Endothelial cell of umbilical vein (primary cell): ENCODE results near the gene USP27X. TPM values are rescaled to one million over a fixed set of nuclear protein-coding genes. Genes with fewer than 3 reads are reported as not detected.

Experiments
- BruUV-seq: library from RNA; stranded (reverse); fragments of 400-500 nt; replicated peaks from 2 replicates; lab custom pipeline; 2021; lab: Mats Ljungman, UMichigan
- CTCF ChIA-PET: fragments of 300-600, 350-600 bp; sonication (Branson Sonifier 250); formaldehyde crosslinking; loops from one replicate; lab custom pipeline; 2021; ENCODE audit warnings: antibody characterized with exemption, inconsistent platforms; lab: Charles Lee
- POLR2A ChIA-PET: fragments of 300-600, 350-600 bp; sonication (Branson Sonifier 250); formaldehyde crosslinking; loops from one replicate; lab custom pipeline; 2021; ENCODE audit warnings: antibody characterized with exemption, inconsistent platforms; lab: Charles Lee
- DNase-seq: peaks from one replicate; pipeline ENCODE4 v3.0.0-alpha.2; 2011; ENCODE audit warnings: low read depth, low spot score
- FAIRE-seq: peaks from 2 replicates; lab custom pipeline; 2011; peaks lifted over from hg19 to GRCh38; lab: Jason Lieb, UNC
- H2AFZ ChIP-seq: 2 replicates; pipeline ENCODE4 v1.6.0; 2012; ENCODE audit warnings: low read depth, low read length, control low read depth, inconsistent platforms
- H3K27ac ChIP-seq: 2 replicates; pipeline ENCODE4 v1.5.1; 2011; ENCODE audit warnings: low read depth, mild to moderate bottlenecking, control low read depth, low read length, moderate library complexity; ENCODE audit not compliant: insufficient read depth
- H3K27me3 ChIP-seq, 2 experiments: 2 replicates each; pipeline versions ENCODE4 v1.6.0 to v1.6.1; 2011; ENCODE audit warnings: low read length in 2 of 2, mixed read lengths in 1 of 2; ENCODE audit not compliant: control insufficient read depth in 2 of 2, insufficient read depth in 2 of 2
- H3K36me3 ChIP-seq, 2 experiments: 2 replicates in 1 of 2; 3 replicates in 1 of 2; pipeline ENCODE4 v1.5.1; 2011; ENCODE audit warnings: low read length in 2 of 2, mild to moderate bottlenecking in 1 of 2, moderate library complexity in 1 of 2; ENCODE audit not compliant: control insufficient read depth in 2 of 2, insufficient read depth in 2 of 2; ENCODE audit errors: extremely low read depth in 1 of 2
- H3K4me1 ChIP-seq: 3 replicates; pipeline ENCODE4 v1.5.1; 2011; ENCODE audit warnings: mild to moderate bottlenecking, low read length; ENCODE audit not compliant: control insufficient read depth, insufficient read depth; ENCODE audit errors: extremely low read depth
- H3K4me2 ChIP-seq: 2 replicates; pipeline ENCODE4 v1.6.1; 2011; ENCODE audit warnings: low read length, control low read depth, mixed read lengths; ENCODE audit not compliant: insufficient read depth
- H3K4me3 ChIP-seq, 3 experiments: fragments of 200-600 bp in 1 of 3; sonication (generic), shearing (Covaris generic) in 1 of 3; replicated peaks in 1 of 3; 2 replicates each; pipeline ENCODE4 v1.5.1; 2011 to 2016; ENCODE audit warnings: control low read depth in 3 of 3, low read length in 3 of 3, mild to moderate bottlenecking in 2 of 3, inconsistent platforms in 1 of 3, low read depth in 1 of 3, moderate library complexity in 1 of 3; ENCODE audit not compliant: insufficient read depth in 1 of 3
- H3K79me2 ChIP-seq: 2 replicates; pipeline ENCODE4 v1.6.0; 2012; ENCODE audit warnings: low read length, inconsistent platforms; ENCODE audit not compliant: control insufficient read depth, insufficient read depth
- H3K9ac ChIP-seq: replicated peaks from 2 replicates; pipeline ENCODE3; 2011; ENCODE audit warnings: low read length, control low read depth; ENCODE audit not compliant: insufficient read depth; ENCODE audit errors: extremely low read depth
- H3K9me1 ChIP-seq: replicated peaks from 3 replicates; pipeline ENCODE4 v1.6.0; 2011; ENCODE audit warnings: mild to moderate bottlenecking, low read length; ENCODE audit not compliant: control insufficient read depth, insufficient read depth; ENCODE audit errors: extremely low read depth
- H3K9me3 ChIP-seq: replicated peaks from 2 replicates; pipeline ENCODE4 v1.5.1; 2012; ENCODE audit warnings: low read length, inconsistent platforms; ENCODE audit not compliant: control insufficient read depth, insufficient read depth
- H4K20me1 ChIP-seq: replicated peaks from 2 replicates; pipeline ENCODE3; 2011; ENCODE audit warnings: mild to moderate bottlenecking, low read length; ENCODE audit not compliant: control insufficient read depth, insufficient read depth; ENCODE audit errors: extremely low read depth
- CTCF ChIP-seq, 2 donors: IDR thresholded peaks; 1 replicate in 1 of 2; 2 replicates in 1 of 2; pipeline ENCODE4 v1.5.1; 2011; ENCODE audit warnings: low read length in 2 of 2, mild to moderate bottlenecking in 2 of 2, moderate library complexity in 2 of 2, control low read depth in 1 of 2, inconsistent platforms in 1 of 2, low read depth in 1 of 2; ENCODE audit not compliant: insufficient read depth in 1 of 2; ENCODE audit errors: extremely low read depth in 1 of 2
- EZH2 ChIP-seq: IDR thresholded peaks from 2 replicates; pipeline ENCODE4 v1.6.1; 2012; ENCODE audit warnings: borderline replicate concordance, low read depth, mild to moderate bottlenecking, moderate library complexity, low read length, inconsistent platforms; ENCODE audit not compliant: severe bottlenecking
- FOS ChIP-seq: IDR thresholded peaks from 2 replicates; pipeline ENCODE4 v1.6.1; 2011; ENCODE audit warnings: mild to moderate bottlenecking, low read length, moderate library complexity, borderline replicate concordance; ENCODE audit not compliant: insufficient read depth
- GATA2 ChIP-seq: IDR thresholded peaks from 2 replicates; pipeline ENCODE4 v1.7.0; 2011; ENCODE audit warnings: low read depth, mild to moderate bottlenecking, moderate library complexity, mixed read lengths, low read length; ENCODE audit not compliant: insufficient read length, insufficient read depth
- MAX ChIP-seq: IDR thresholded peaks from 2 replicates; pipeline ENCODE4 v1.6.1; 2011; ENCODE audit not compliant: insufficient read depth, insufficient read length
- MYC ChIP-seq: IDR thresholded peaks from one replicate; pipeline ENCODE4 v1.6.1; 2011; ENCODE audit warnings: mild to moderate bottlenecking, low read depth, low read length
- POLR2A ChIP-seq: IDR thresholded peaks from 2 replicates; pipeline ENCODE4 v1.6.1; 2012; ENCODE audit warnings: low read depth, mild to moderate bottlenecking, control low read depth, low read length
- POLR2AphosphoS5 ChIP-seq: IDR thresholded peaks from 2 replicates; pipeline ENCODE4 v1.6.1; 2012; ENCODE audit warnings: low read depth, mild to moderate bottlenecking, control low read depth, low read length, moderate library complexity; ENCODE audit not compliant: insufficient read depth
- dilution Hi-C: fragments of 300-500 bp; cut with MboI; formaldehyde crosslinking; loops from one replicate; pipeline ENCODE4 v1.15.0; 2019; ENCODE audit warnings: low sequenced_read_pairs; ENCODE audit not compliant: extremely low pct_ligation_motif_present
- intact Hi-C: fragments of 100-400 bp; cut with micrococcal nuclease; formaldehyde crosslinking; loops from one replicate; pipeline ENCODE4 v1.10.0; 2022
- polyA plus RNA-seq, 4 experiments: library from polyadenylated mRNA; depleted of rRNA in 3 of 4; stranded (reverse) in 3 of 4; unstranded in 1 of 4; fragments of >200 nt; gene quantifications; 2 replicates each; pipeline versions ENCODE4 v1.2.1 to v1.2.3, GENCODE V29; 2011 to 2012; ENCODE audit warnings: missing spikeins in 1 of 4
- total RNA-seq: library from RNA; stranded (reverse); gene quantifications from 2 replicates; pipeline ENCODE4 v1.2.3, GENCODE V29; 2021

The USP27X gene
- total and polyA plus RNA-seq, 2 donors (not counting 3 experiments of a cell fraction or from before 2014, with no cell fraction given), result 2.2 to 2.3 TPM

GRCh38 chrX:49912086-49912485 is 32.8 kb downstream of the USP27X start:
- no TSS peak for BruUV-seq
- Histone ChIP-seq H3K4me3 (no peak overlapping the region), H3K27ac (no peak overlapping the region), H3K27me3 (peaks cover 4 to 5% of the 10 kb centered on the region in 2 experiments), H2AFZ (no peak overlapping the region), H3K9me3 (no peaks in the 10 kb centered on the region), H3K4me2 (no peak overlapping the region), H3K4me1 (no peaks in the 10 kb centered on the region), H3K79me2 (no peaks in the 10 kb centered on the region), H3K9me1 (no peaks in the 10 kb centered on the region), H3K9ac (no peak overlapping the region), H3K36me3 (no peaks in the 10 kb centered on the region), H4K20me1 (no peaks in the 10 kb centered on the region)
- no peak for FAIRE-seq
- TF ChIP-seq CTCF (IDR thresholded peaks at IDR 0.05; ENCODE audit: extremely low read depth in 1 of 2, insufficient read depth in 1 of 2, low read depth in 1 of 2, low read length in 2 of 2), result no peak
- no peak for TF ChIP-seq POLR2A
- no peak for TF ChIP-seq MYC
- TF ChIP-seq MAX, result no peak
- TF ChIP-seq FOS, result no peak
- intact Hi-C loops, result loop anchor here (10.0 kb wide), 1 partner anchor 763 kb away; no protein-coding TSS in a partner anchor
- dilution Hi-C loops, result no loop called here
- ChIA-PET POLR2A (no interaction called here), CTCF (no interaction called here)
- no peak for DNase-seq

- H3K4me1 ChIP-seq, result no peaks in the 10 kb centered on the region
- no peak overlapping the region for H3K4me2 ChIP-seq
- H3K9me3 ChIP-seq, result no peaks in the 10 kb centered on the region
- no TSS peak for BruUV-seq
- TF ChIP-seq CTCF (IDR thresholded peaks at IDR 0.05; ENCODE audit: extremely low read depth in 1 of 2, insufficient read depth in 1 of 2, low read depth in 1 of 2, low read length in 2 of 2) (no peak), FOS (no peak), GATA2 (no peak), MYC (no peak), MAX (no peak), POLR2AphosphoS5 (no peak), EZH2 (no peak)
- H3K36me3 ChIP-seq, result no peaks in the 10 kb centered on the region
- POLR2A ChIA-PET, result no interaction called here
- dilution Hi-C loops (no loop called here), intact Hi-C loops (loop anchor here (10.0 kb wide), 1 partner anchor 762 kb away; no protein-coding TSS in a partner anchor)
- H2AFZ ChIP-seq, result no peak overlapping the region
- no peak overlapping the region for H3K4me3 ChIP-seq
- peaks cover 4 to 5% of the 10 kb centered on the region in 2 experiments for H3K27me3 ChIP-seq
- H3K79me2 ChIP-seq, result no peaks in the 10 kb centered on the region
- no peak overlapping the region for H3K27ac ChIP-seq
- H3K9ac ChIP-seq, result no peak overlapping the region
- CTCF ChIA-PET, result interaction anchor here (0.7 kb wide), 2 partner anchors 9 to 35 kb away, joined by 3 read pairs; partner anchors contain the start of gene CLCN5
- no peaks in the 10 kb centered on the region for H4K20me1 ChIP-seq
- no peak for DNase-seq
- FAIRE-seq, result no peak
- H3K9me1 ChIP-seq, result no peaks in the 10 kb centered on the region
Observed at GRCh38 chrX:49912861-49913260, 33.6 kb downstream of the USP27X start.
